Natural killer cell (primary cell): Measurements from ENCODE around the gene RAB21. TPM values are rescaled to one million over a fixed set of nuclear protein-coding genes. Genes with fewer than 3 reads are reported as not detected.

Experiments
- ATAC-seq, 3 donors: fragments of 150-1000 bp in 2 of 3; fragments of 200-7000 bp in 1 of 3; cut with Tn5 transposase; 1 replicate in 1 of 3; 2 replicates in 2 of 3; pipeline ENCODE4 v1.10.0; 2021; ENCODE audit warnings: mild to moderate bottlenecking in 2 of 3, moderate library complexity in 2 of 3
- DNase-seq, 2 donors: peaks; one replicate each; pipeline versions ENCODE4 v3.0.0 to v3.0.0-alpha.2; 2013 to 2021; ENCODE audit warnings: mixed read lengths in 1 of 2
- H3K27ac ChIP-seq: one replicate; pipeline ENCODE4 v1.5.1; 2013; ENCODE audit warnings: mild to moderate bottlenecking, low read length
- H3K27me3 ChIP-seq: one replicate; pipeline ENCODE4 v1.6.1; 2013; ENCODE audit warnings: low read length; ENCODE audit not compliant: control insufficient read depth, insufficient read depth
- H3K36me3 ChIP-seq: one replicate; pipeline ENCODE4 v1.6.1; 2013; ENCODE audit warnings: low read length; ENCODE audit not compliant: control insufficient read depth, insufficient read depth
- H3K4me1 ChIP-seq: one replicate; pipeline ENCODE4 v1.6.1; 2013; ENCODE audit warnings: low read length; ENCODE audit not compliant: control insufficient read depth, insufficient read depth
- H3K4me3 ChIP-seq: one replicate; pipeline ENCODE4 v1.5.1; 2013; ENCODE audit warnings: low read length
- H3K9me3 ChIP-seq: one replicate; pipeline ENCODE4 v1.6.1; 2013; ENCODE audit warnings: low read length; ENCODE audit not compliant: control insufficient read depth, insufficient read depth
- H3K27ac Mint-ChIP-seq, 2 donors: one replicate each; pipeline ENCODE4 v1.8.0; 2022; ENCODE audit warnings: mild to moderate bottlenecking in 2 of 2, mixed read lengths in 2 of 2, moderate library complexity in 1 of 2
- H3K27me3 Mint-ChIP-seq, 2 donors: one replicate each; pipeline ENCODE4 v1.8.0; 2022; ENCODE audit warnings: low read depth in 2 of 2, mixed read lengths in 2 of 2
- H3K36me3 Mint-ChIP-seq: one replicate; pipeline ENCODE4 v1.8.0; 2022; ENCODE audit warnings: mixed read lengths
- H3K4me1 Mint-ChIP-seq, 2 donors: one replicate each; pipeline ENCODE4 v1.8.0; 2022; ENCODE audit warnings: mixed read lengths in 2 of 2
- H3K4me3 Mint-ChIP-seq: one replicate; pipeline ENCODE4 v1.8.0; 2022; ENCODE audit warnings: mild to moderate bottlenecking, moderate library complexity, mixed read lengths
- H3K9me3 Mint-ChIP-seq, 2 donors: one replicate each; pipeline ENCODE4 v1.8.0; 2022; ENCODE audit warnings: mixed read lengths in 2 of 2
- CTCF ChIP-seq: fragments of 200-600 bp; IDR thresholded peaks from one replicate; pipeline ENCODE4 v1.8.0; 2022; ENCODE audit warnings: antibody characterized with exemption
- WGBS: methylation state at CpG from one replicate; pipeline ENCODE4 v1.1.7; 2013; ENCODE audit warnings: missing lambda C conversion rate; ENCODE audit not compliant: insufficient coverage; 5-methylcytosine and 5-hydroxymethylcytosine counted together
- intact Hi-C: fragments of 100-400 bp; cut with micrococcal nuclease; formaldehyde crosslinking; loops from one replicate; pipeline ENCODE4 v1.14.2; 2022
- total RNA-seq, 4 donors: library from RNA; stranded (reverse); fragments of 120-200 nt in 1 of 4; gene quantifications; one replicate each; pipeline versions ENCODE4 v1.2.3 to v1.2.4, GENCODE V29; 2013 to 2022

The RAB21 gene
- total RNA-seq, 3 donors from 2014 or later (not counting 1 experiment from before 2014, with no cell fraction given), result 62.5 to 84.9 (median 68.7) TPM

- 96% methylated on average over 1 of the region's 1 CpG for WGBS
- H3K4me1 ChIP-seq, result peaks cover 17% of the 10 kb centered on the region
- no peak for ATAC-seq
- no peak overlapping the region for H3K27ac ChIP-seq
- Mint-ChIP-seq H3K4me1 (peaks cover 29 to 30% of the 10 kb centered on the region in 2 donors), H3K27me3 (peaks cover 20% of the 10 kb centered on the region in 2 donors), H3K36me3 (no peaks in the 10 kb centered on the region), H3K9me3 (no peaks in the 10 kb centered on the region), H3K4me3 (no peak overlapping the region), H3K27ac (no peak overlapping the region)
- intact Hi-C loops, result no loop called here
- no peaks in the 10 kb centered on the region for H3K9me3 ChIP-seq
- H3K36me3 ChIP-seq, result peaks cover 2% of the 10 kb centered on the region
- H3K27me3 ChIP-seq, result peaks cover 6% of the 10 kb centered on the region
- no peak for DNase-seq
- no peak for TF ChIP-seq CTCF
- H3K4me3 ChIP-seq, result no peak overlapping the region
These were observed 1.8 kb upstream of the RAB21 start for GRCh38 chr12:71752891-71753290.

GRCh38 chr12:71755146-71755892 lies 656 bp downstream of the RAB21 start:
- ATAC-seq, result peak; percentile 52 to 69 (median 58)
- Mint-ChIP-seq H3K4me1 (peaks cover 49 to 53% of the 10 kb centered on the region in 2 donors), H3K27ac (peak overlapping the region; percentile 92 to 96), H3K4me3 (peak overlapping the region; percentile 93), H3K27me3 (peaks cover 10 to 14% of the 10 kb centered on the region in 2 donors), H3K9me3 (no peaks in the 10 kb centered on the region), H3K36me3 (peaks cover 19% of the 10 kb centered on the region)
- peaks cover 17% of the 10 kb centered on the region for H3K4me1 ChIP-seq
- DNase-seq, result peak; percentile 67 to 87
- H3K9me3 ChIP-seq, result peaks cover 10% of the 10 kb centered on the region
- WGBS, result 1% methylated on average over 45 of the region's 45 CpGs
- H3K4me3 ChIP-seq, result peak overlapping the region; percentile 89
- H3K36me3 ChIP-seq, result peaks cover 12% of the 10 kb centered on the region
- H3K27me3 ChIP-seq, result peaks cover 3% of the 10 kb centered on the region
- H3K27ac ChIP-seq, result peak overlapping the region; percentile 98
- intact Hi-C loops, result loop anchor here (1.0 to 2.0 kb wide), 2 partner anchors 69 to 84 kb away; partner anchors contain the start of genes TBC1D15 and TMEM19
- no peak for TF ChIP-seq CTCF

GRCh38 chr12:71756054-71756690 lies 1.5 kb downstream of the RAB21 start:
- Histone ChIP-seq H3K9me3 (peaks cover 16% of the 10 kb centered on the region), H3K27ac (peak overlapping the region; percentile 98), H3K4me1 (peaks cover 17% of the 10 kb centered on the region), H3K36me3 (peaks cover 14% of the 10 kb centered on the region), H3K27me3 (peaks cover 3% of the 10 kb centered on the region), H3K4me3 (peak overlapping the region; percentile 89)
- intact Hi-C loops, result no loop called here
- Mint-ChIP-seq H3K9me3 (peaks cover 0 to 3% of the 10 kb centered on the region in 2 donors), H3K36me3 (peaks cover 26% of the 10 kb centered on the region), H3K27me3 (peaks cover 2 to 11% of the 10 kb centered on the region in 2 donors), H3K27ac (peak overlapping the region; percentile 92 to 96), H3K4me3 (peak overlapping the region; percentile 93), H3K4me1 (peaks cover 57 to 61% of the 10 kb centered on the region in 2 donors)
- DNase-seq (no peak), ATAC-seq (no peak)
- no peak for TF ChIP-seq CTCF
- WGBS, result 71% methylated on average over 3 of the region's 5 CpGs
